Measurements from ENCODE around the gene PEX14. TPM values are rescaled to one million over a fixed set of nuclear protein-coding genes. Genes with fewer than 3 reads are reported as not detected.

The PEX14 gene
- total and polyA plus RNA-seq, 10 of the 15 experiments (the other 5 are each of a cell fraction or from before 2014, with no cell fraction given), result 1.4 to 23.2 (median 12.0) TPM

- RAD21 ChIA-PET (ENCODE audit: unreplicated experiment), result no interaction called here
- DNase-seq (ENCODE audit: low read depth, low spot score) (no peak), FAIRE-seq (no peak), ATAC-seq (no peak)
- in situ Hi-C loops (cut with MboI), result no loop called here
- Histone ChIP-seq H3K4me3 (no peak overlapping the region), H3K79me2 (ENCODE audit: control insufficient read depth, insufficient read depth, low read length) (no peaks in the 10 kb centered on the region), H2AFZ (ENCODE audit: control insufficient read depth, low read depth, low read length) (no peak overlapping the region), H3K9me3 (replicated peaks; ENCODE audit: control insufficient read depth, insufficient read depth, low read length) (no peaks in the 10 kb centered on the region), H3K27ac (ENCODE audit: control insufficient read depth, insufficient read depth) (no peak overlapping the region), H3K4me2 (ENCODE audit: control insufficient read depth, insufficient read depth) (no peak overlapping the region), H4K20me1 (ENCODE audit: control insufficient read depth, insufficient read depth) (no peaks in the 10 kb centered on the region), H3K36me3 (ENCODE audit: control insufficient read depth in 2 of 2, insufficient read depth in 2 of 2, low read length in 1 of 2) (peaks cover 0 to 5% of the 10 kb centered on the region in 2 experiments; a peak in 1 of 4 replicates), H3K9ac (ENCODE audit: control insufficient read depth, insufficient read depth, low read length) (no peak overlapping the region), H3K4me1 (ENCODE audit: control insufficient read depth, insufficient read depth, low read length) (no peaks in the 10 kb centered on the region), H3K27me3 (replicated peaks in 1 of 2; ENCODE audit: control insufficient read depth in 2 of 2, insufficient read depth in 2 of 2, low read length in 1 of 2) (no peaks in the 10 kb centered on the region)
- CTCF ChIA-PET, result no interaction called here
- WGBS (ENCODE audit: insufficient coverage, insufficient replicate concordance, low lambda C conversion rate, missing lambda C conversion rate), result 97% methylated on average over 25 of the region's 31 CpGs
- intact Hi-C loops (cut with micrococcal nuclease; ENCODE audit: unreplicated experiment), result no loop called here
- SMC1A ChIA-PET (ENCODE audit: uncharacterized antibody, unreplicated experiment), result no interaction called here
- POLR2A ChIA-PET, result no interaction called here
- no TSS peak for BruUV-seq (replicated peaks)
- TF ChIP-seq NRF1 (conservative IDR thresholded peaks at IDR 0.05; ENCODE audit: low read depth, low read length) (no peak), PML (IDR thresholded peaks at IDR 0.05; ENCODE audit: low read length) (no peak), ZNF622 (IDR thresholded peaks at IDR 0.05) (no peak), TCF3 (IDR thresholded peaks at IDR 0.05; ENCODE audit: borderline replicate concordance, insufficient read depth, low read depth, low read length) (no peak), SMAD5 (IDR thresholded peaks at IDR 0.05; ENCODE audit: low read depth) (no peak), NFIC (IDR thresholded peaks at IDR 0.05; ENCODE audit: low read depth, low read length) (no peak), ZZZ3 (IDR thresholded peaks at IDR 0.05; ENCODE audit: control insufficient read depth, insufficient read length, low read depth) (no peak), CEBPB (IDR thresholded peaks at IDR 0.05; ENCODE audit: borderline replicate concordance in 1 of 2, low read depth in 2 of 2, low read length in 2 of 2) (no peak), POLR2AphosphoS2 (IDR thresholded peaks at IDR 0.05; ENCODE audit: low read depth, low read length) (no peak), SIN3A (IDR thresholded peaks at IDR 0.05; ENCODE audit: low read depth, low read length) (no peak), CBFB (IDR thresholded peaks at IDR 0.05; ENCODE audit: low read depth) (no peak), STAT1 (conservative IDR thresholded peaks at IDR 0.05) (no peak), CBX5 (IDR thresholded peaks at IDR 0.05; ENCODE audit: low read depth) (no peak), SMC3 (IDR thresholded peaks at IDR 0.05; ENCODE audit: borderline replicate concordance, low read length) (no peak), HDAC2 (IDR thresholded peaks at IDR 0.05) (no peak), SMAD1 (IDR thresholded peaks at IDR 0.05; ENCODE audit: low read depth, partially characterized antibody) (no peak), SP1 (IDR thresholded peaks at IDR 0.05; ENCODE audit: low read depth, low read length) (no peak)
- TF ChIP-seq, protein P1, sequence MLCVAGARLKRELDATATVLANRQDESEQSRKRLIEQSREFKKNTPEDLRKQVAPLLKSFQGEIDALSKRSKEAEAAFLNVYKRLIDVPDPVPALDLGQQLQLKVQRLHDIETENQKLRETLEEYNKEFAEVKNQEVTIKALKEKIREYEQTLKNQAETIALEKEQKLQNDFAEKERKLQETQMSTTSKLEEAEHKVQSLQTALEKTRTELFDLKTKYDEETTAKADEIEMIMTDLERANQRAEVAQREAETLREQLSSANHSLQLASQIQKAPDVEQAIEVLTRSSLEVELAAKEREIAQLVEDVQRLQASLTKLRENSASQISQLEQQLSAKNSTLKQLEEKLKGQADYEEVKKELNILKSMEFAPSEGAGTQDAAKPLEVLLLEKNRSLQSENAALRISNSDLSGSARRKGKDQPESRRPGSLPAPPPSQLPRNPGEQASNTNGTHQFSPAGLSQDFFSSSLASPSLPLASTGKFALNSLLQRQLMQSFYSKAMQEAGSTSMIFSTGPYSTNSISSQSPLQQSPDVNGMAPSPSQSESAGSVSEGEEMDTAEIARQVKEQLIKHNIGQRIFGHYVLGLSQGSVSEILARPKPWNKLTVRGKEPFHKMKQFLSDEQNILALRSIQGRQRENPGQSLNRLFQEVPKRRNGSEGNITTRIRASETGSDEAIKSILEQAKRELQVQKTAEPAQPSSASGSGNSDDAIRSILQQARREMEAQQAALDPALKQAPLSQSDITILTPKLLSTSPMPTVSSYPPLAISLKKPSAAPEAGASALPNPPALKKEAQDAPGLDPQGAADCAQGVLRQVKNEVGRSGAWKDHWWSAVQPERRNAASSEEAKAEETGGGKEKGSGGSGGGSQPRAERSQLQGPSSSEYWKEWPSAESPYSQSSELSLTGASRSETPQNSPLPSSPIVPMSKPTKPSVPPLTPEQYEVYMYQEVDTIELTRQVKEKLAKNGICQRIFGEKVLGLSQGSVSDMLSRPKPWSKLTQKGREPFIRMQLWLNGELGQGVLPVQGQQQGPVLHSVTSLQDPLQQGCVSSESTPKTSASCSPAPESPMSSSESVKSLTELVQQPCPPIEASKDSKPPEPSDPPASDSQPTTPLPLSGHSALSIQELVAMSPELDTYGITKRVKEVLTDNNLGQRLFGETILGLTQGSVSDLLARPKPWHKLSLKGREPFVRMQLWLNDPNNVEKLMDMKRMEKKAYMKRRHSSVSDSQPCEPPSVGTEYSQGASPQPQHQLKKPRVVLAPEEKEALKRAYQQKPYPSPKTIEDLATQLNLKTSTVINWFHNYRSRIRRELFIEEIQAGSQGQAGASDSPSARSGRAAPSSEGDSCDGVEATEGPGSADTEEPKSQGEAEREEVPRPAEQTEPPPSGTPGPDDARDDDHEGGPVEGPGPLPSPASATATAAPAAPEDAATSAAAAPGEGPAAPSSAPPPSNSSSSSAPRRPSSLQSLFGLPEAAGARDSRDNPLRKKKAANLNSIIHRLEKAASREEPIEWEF (IDR thresholded peaks at IDR 0.05; ENCODE audit: insufficient replicate concordance, low read depth, low read length), result no peak
- TF ChIP-seq, protein P2, sequence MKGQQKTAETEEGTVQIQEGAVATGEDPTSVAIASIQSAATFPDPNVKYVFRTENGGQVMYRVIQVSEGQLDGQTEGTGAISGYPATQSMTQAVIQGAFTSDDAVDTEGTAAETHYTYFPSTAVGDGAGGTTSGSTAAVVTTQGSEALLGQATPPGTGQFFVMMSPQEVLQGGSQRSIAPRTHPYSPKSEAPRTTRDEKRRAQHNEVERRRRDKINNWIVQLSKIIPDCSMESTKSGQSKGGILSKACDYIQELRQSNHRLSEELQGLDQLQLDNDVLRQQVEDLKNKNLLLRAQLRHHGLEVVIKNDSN (IDR thresholded peaks at IDR 0.05; ENCODE audit: borderline replicate concordance, extremely low read length, insufficient read depth, low read depth, low read length), result no peak
Observed at GRCh38 chr1:10665226-10665625, 190.5 kb downstream of the PEX14 start.
